IPS-NIHi7 (cell line): Measurements from ENCODE around the gene POGK.
"Not testable (repeated sequence)": the region's sequence is repeated elsewhere in the genome, so short reads cannot be mapped to it uniquely, and the experiment has no call there.

Experiments used
- DNase-seq: peaks from one replicate; pipeline ENCODE4 v3.0.0; 2012; ENCODE audit warnings: mixed read lengths; ENCODE audit errors: extremely low spot score

POGK gene

GRCh38 chr1:166857995-166858394 is 18.7 kb downstream of the POGK start:
- no peak for DNase-seq

GRCh38 chr1:166858726-166859419 is 19.6 kb downstream of the POGK start:
- DNase-seq: no peak

- peak; percentile 41 for DNase-seq
These were observed 20.3 kb downstream of the POGK start for GRCh38 chr1:166859597-166859996.

GRCh38 chr1:166865926-166866325 is 26.7 kb downstream of the POGK start:
- no peak for DNase-seq

- no peak for DNase-seq
These were observed 29.4 kb downstream of the POGK start for GRCh38 chr1:166868639-166869038.

DNA sequence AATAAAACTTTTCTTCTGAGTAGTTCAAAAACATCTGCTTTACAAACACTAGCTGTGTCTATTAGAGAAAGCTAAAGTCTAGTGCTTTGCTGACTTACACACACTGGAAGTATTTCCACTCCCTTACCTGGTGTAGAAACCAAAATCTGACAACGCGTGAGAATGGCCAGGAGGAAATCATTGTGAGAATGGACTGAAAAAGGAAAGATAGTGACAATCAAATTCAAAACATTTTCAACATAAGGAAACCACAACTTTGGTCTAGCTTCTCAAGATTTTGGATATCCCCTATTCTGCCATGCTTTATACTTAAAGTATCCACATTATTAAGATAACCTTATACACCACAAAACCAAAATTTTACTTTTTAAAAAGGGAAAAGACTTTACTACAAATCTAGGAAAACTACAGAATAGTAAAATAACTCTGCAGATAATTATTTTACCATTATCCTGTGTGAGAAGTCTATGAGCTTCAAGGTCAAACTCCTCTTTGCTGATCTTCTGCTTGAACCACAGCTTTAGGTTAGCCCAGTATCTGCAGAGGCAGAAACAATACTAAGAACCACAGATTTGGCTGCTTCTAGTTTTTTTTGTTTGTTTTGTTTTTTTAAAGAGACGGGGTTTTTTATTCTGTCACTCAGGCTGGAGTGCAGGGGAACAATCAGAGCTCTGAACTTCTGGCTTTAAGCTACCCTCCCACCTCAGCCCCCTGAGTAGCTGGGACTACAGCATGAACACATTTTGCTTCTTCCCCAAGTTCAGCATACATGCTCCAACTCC is 30.2 kb downstream of the POGK start:
- DNase-seq: no peak

GRCh38 chr1:166870584-166870983 is 31.3 kb downstream of the POGK start:
- DNase-seq: no peak

DNA sequence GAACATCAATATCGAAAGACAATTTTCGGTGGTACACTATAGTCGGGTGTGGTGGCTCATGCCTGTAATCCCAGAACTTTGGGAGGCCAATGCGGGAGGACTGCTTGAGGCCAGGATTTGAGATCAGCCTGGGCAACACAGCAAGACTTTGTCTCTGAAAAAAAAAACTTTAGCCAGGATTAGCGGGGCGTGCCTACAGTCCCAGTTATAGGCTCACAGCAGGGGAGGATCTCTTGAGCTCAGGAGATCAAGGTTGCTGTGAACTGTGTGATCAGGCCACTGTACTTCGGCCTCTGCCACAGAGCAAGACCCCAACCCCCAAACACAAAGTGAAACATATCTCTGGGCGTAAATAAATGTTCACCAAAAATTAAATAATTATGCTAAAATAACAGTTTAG is 35.2 kb downstream of the POGK start:
- no peak for DNase-seq

DNA sequence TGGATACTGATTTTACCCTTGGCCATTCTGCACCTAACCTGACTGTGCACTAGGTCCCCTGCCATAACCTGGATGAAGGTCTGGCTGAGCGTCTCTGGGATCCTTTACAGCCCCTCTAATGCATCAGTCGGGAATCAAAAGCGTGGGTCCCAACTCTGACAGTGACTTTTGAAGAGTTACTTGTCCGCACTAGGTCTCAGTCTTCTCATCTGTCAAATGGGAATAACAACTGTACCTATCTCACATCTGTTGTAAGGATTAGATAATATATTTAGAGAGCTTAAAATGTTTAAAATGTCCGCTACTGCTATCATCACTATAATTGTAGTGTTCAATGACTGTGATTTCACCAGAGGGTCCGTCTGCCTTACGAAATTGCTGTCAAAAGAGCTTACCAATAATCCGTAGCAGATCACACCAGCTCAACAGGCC is 36.0 kb downstream of the POGK start:
- no peak for DNase-seq

DNA sequence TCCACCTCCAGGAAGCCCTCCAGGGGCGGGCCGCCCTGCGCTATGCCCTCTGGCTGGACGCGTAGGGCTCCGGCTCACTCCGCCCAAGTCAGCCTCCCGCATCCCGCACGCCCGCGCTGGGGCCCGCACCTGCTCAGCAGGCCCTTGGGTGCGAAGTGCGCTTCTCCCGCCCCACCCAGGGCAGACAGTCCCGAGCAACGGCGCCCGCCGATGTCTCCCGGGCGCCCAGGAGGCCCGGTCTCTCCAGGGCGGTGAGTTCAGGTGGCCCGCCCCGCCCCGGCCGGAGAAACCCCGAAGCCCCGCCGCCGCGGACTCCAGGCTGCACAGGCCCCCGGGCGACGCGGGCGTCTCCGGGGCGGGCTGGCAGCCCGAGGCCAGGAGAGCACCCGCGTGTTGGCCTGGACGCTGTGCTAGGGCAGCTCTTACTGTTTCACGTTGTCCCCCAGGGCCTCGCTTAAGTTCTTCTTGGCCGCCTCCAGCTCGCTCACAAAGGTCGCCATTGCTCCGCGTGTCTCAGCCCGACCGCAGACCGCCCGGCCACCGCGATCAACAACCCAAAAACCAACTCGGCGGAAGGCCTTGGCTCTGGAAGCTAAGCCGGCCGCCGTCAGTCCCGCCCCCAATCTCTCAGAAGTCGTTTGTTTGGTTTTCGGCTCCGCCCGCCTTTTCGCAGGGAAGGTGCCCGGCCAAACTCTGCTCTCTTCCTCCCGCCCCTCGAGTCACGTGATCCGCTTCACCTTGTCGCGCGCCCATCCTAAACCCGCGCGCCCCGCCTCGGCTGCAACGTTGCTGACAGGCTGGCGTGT is 36.7 kb downstream of the POGK start, which contains the start of gene TADA1:
Gene TADA1, minus strand, starts transcription at position 531 of the 806 bp plus-strand sequence. Its CDS starts 31 bp downstream, at position 500.
- DNase-seq: peak; percentile 94

- DNase-seq: no peak
These were observed 37.2 kb downstream of the POGK start for GRCh38 chr1:166876540-166876838.

DNA sequence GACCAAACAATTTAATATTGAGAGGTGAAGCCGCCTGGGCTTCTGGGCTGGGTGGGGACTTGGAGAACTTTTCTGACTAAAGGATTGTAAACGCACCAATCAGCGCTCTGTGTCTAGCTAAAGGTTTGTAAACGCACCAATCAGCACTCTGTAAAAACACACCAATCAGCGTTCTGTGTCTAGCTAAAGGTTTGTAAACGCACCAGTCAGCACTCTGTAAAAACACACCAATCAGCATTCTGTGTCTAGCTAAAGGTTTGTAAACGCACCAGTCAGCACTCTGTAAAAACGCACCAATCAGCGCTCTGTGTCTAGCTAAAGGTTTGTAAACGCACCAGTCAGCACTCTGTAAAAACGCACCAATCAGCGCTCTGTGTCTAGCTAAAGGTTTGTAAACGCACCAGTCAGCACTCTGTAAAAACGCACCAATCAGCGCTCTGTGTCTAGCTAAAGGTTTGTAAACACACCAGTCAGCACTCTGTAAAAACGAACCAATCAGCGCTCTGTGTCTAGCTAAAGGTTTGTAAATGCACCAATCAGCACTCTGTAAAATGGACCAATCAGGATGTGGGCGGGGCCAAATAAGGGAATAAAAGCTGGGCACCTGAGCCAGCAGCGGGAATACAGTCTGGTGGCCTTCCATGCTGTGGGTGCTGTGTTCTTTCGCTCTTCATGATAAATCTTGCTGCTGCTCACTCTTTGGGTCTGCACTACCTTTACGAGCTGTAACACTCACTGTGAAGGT is 39.1 kb downstream of the POGK start:
- not testable (repeated sequence) for DNase-seq

DNA sequence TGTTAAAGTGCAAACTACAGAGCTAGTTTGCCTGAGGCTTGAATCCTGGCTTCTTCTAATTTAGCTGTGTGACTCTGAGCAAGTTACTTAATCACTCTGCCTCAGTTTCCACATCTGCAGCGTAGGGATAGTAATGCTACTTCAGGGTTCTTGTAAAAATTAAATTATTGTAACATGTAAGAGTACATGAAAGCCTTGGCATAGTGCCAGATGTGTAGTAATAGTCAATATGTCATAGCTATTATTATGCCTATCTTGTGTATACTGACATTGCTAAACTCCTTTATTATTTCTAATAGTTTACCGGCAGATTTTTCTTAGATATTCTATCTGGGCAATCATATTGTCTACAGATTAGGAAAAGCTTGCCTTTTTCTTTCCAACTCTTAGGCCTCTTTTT is 43.6 kb downstream of the POGK start:
- DNase-seq: no peak

DNA sequence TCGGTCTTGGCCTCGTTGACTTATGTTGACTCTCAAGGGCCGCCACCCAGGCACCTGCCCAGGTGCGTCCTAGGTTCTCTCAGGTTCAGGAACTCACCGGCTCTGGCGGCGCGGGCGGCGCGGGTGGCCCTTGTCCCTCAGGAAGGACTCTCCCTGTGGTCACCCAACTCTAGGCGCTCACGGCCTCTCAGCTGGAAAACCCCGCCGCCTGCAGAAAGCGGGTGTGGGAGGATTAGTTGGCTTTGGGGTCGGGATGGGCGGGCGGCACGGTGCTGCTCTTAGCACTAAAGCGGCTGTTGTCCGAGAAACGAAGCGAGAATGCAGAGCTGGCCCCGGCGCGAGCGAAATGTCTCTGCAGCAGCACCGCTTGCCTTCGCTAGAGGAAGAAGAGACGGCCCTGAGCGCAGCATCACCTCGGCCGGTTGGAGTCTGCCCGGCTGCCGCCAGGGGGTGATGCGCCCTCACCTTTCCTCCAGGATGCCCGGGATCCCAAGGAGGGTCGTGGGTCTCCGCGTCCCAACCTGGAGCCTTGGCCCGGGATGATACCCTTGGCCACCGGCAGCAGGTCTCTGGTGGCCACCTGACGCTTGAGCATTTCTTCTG is 44.9 kb downstream of the POGK start:
- DNase-seq: peak; percentile 91

DNA sequence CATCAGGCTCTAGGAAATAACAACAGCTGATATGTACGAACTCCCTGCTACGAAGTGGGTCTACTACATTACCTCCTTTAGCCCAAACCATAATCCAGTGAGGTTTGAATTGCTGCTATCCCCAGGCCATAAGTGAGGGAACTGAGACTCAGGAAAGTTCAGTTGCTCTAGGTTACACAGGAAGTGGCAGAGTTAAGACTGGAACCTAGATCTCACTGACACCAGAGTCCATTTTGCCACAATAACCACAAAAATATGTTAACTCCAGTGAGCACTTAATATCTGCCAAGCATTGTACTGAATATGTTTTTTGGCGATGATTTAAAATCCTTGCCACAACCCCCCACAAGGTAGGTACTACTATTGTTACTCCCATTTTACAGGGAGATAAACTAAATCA is 45.7 kb downstream of the POGK start:
- no peak for DNase-seq

- no peak for DNase-seq
These were observed 49.3 kb downstream of the POGK start for GRCh38 chr1:166888373-166889111.

- no peak for DNase-seq
These were observed 50.5 kb downstream of the POGK start for GRCh38 chr1:166889776-166890175.

GRCh38 chr1:166895766-166896165 is 56.5 kb downstream of the POGK start:
- DNase-seq: no peak

DNA sequence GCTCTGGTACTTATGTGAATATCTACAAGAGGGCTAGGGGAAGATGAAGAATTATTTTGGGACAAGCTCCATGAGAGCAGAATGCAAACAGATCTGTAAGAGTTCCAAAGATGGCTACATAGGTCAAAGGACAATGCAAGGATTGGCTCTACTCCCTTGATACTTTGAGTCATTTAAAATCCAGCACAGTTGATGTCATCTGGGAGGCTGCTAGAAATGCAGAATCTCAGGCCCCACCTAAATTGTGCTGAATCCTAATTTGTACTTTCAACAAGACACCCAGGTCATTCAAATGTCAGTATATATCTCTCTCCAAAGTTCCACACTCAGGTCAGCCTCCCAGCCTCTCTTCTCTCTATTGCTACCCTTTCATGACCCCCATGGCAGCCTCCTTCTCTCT is 60.5 kb downstream of the POGK start:
- no peak for DNase-seq

DNA sequence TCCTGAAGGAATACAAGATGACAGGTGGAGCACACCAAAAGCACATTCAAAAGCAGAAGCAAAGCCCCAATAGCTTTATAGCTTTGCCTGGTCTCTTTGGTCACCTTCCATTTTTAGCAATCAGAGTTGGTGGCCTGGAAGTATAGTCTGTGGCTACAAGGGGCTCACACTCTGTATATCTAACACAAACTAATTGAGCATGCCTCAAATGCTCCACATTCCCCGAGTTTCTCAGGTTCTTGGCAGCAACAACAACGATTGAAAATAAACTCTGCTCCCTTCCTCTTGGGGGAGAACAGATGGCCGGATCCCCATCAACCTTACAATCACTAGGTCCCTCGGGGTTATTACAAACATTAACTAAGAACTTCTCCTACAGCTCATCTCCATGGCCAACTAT is 61.7 kb downstream of the POGK start:
- DNase-seq: no peak

DNA sequence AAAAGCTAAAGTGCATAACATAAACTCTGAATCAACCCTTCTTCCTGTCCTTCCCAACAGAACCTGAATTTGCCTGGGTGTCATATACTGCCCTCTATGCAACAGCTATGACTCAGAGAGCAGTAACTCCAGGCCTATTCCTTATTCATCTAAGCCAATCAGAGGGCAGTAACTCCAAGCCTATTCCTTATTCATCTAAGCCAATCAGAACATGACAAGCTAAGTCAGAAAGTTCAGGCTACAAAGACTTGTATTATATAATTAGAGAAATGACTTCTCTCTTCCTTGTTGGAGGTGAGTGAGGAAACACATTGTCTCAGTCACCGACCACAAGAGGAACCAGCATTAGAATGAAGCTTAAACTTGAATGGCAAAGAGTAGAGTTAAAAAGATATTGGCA is 63.0 kb downstream of the POGK start:
- DNase-seq: no peak
